Measurements from ENCODE around the gene TBC1D8.

TBC1D8 gene

DNA sequence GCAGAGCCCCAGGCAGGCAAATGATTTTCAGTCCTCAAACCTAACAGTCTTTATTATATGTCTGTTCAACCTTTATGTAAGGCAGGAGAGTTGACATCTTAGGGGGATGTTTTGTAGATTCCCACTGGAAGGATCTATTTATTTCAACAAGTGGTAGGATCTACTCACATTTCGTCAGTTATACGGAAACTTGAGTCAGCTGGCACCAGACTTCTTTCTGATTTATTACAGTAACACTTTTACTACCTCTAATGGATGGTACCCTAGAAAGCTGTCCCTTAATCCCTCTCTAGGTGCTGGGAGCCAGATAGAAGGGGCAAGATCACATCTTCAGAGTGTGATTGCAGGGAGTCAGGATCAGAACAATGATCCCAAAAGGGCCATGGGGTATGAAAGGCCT is 151.2 kb downstream of the TBC1D8 start:
- ChIA-PET CTCF (interaction anchor here (1.3 kb wide), 1 partner anchor 197 kb away, joined by 3 read pairs; no protein-coding TSS in a partner anchor), POLR2A (ENCODE audit: low non-redundant PET) (no interaction called here)
- H3K27ac ChIP-seq = no peak overlapping the region
- TF ChIP-seq, protein P1, sequence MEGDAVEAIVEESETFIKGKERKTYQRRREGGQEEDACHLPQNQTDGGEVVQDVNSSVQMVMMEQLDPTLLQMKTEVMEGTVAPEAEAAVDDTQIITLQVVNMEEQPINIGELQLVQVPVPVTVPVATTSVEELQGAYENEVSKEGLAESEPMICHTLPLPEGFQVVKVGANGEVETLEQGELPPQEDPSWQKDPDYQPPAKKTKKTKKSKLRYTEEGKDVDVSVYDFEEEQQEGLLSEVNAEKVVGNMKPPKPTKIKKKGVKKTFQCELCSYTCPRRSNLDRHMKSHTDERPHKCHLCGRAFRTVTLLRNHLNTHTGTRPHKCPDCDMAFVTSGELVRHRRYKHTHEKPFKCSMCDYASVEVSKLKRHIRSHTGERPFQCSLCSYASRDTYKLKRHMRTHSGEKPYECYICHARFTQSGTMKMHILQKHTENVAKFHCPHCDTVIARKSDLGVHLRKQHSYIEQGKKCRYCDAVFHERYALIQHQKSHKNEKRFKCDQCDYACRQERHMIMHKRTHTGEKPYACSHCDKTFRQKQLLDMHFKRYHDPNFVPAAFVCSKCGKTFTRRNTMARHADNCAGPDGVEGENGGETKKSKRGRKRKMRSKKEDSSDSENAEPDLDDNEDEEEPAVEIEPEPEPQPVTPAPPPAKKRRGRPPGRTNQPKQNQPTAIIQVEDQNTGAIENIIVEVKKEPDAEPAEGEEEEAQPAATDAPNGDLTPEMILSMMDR (conservative IDR thresholded peaks at IDR 0.05; ENCODE audit: low read depth) = no peak
- DNase-seq (ENCODE audit: low spot score) = no peak

DNA sequence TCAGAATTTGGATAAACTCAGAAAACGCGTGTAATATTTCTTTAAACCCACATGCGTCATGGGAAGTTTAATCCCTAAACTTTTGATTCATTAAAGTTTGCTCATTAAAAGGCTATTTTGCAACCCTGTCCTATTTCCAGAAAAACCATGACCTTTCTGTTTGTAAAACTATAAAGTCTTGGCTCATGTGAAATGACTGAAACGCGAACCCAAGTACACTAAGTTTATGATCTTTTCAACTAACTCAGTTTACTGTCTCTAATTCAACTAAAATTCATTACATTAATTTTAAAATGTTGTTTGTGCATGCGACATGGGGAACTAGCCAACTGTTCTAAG is 153.0 kb downstream of the TBC1D8 start:
- TF ChIP-seq, protein P1 (conservative IDR thresholded peaks at IDR 0.05; ENCODE audit: low read depth) = no peak
- POLR2A ChIA-PET (ENCODE audit: low non-redundant PET) = no interaction called here
- CTCF ChIA-PET = interaction anchor here (1.0 kb wide), 1 partner anchor 14 kb away, joined by 5 read pairs; no protein-coding TSS in a partner anchor
- DNase-seq (ENCODE audit: low spot score) = no peak
- no peak overlapping the region for H3K27ac ChIP-seq

DNA sequence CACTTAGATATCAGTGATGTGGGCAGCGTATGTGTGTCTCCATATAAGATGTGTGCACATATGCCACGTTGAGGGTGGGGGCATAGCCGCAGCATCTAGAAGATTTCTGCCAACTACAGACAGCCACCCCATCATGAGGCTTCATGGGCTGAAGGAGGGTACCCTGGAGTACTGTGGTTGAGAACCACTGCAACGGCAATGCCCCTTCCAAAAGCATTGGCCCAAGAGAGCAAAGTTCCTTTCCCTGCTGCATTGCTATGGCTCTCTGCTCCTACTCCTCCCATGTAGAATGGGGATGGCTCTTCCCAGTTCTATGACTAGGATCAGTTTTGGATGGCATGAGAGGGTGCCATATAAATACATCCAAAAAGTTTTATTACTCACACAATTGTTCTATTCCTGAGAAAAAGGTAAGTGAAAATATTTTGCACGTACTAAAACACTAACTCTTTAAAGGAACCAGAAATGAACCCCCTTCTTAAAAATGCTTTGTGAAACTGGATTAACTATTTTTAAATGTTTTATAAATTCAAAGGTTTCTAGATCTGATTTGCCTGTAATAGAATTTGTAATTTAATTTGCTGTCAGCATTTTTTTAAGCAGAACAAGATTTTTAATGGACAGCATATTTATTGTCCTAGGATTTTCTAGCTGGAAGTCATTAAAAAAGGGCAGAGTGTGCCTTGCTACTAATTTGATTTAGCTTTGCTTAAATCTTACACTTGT is 153.5 kb downstream of the TBC1D8 start:
- H3K27ac ChIP-seq = no peak overlapping the region
- TF ChIP-seq, protein P1 (conservative IDR thresholded peaks at IDR 0.05; ENCODE audit: low read depth) = no peak
- ChIA-PET POLR2A (ENCODE audit: low non-redundant PET) (no interaction called here), CTCF (no interaction called here)
- DNase-seq (ENCODE audit: low spot score) = no peak

DNA sequence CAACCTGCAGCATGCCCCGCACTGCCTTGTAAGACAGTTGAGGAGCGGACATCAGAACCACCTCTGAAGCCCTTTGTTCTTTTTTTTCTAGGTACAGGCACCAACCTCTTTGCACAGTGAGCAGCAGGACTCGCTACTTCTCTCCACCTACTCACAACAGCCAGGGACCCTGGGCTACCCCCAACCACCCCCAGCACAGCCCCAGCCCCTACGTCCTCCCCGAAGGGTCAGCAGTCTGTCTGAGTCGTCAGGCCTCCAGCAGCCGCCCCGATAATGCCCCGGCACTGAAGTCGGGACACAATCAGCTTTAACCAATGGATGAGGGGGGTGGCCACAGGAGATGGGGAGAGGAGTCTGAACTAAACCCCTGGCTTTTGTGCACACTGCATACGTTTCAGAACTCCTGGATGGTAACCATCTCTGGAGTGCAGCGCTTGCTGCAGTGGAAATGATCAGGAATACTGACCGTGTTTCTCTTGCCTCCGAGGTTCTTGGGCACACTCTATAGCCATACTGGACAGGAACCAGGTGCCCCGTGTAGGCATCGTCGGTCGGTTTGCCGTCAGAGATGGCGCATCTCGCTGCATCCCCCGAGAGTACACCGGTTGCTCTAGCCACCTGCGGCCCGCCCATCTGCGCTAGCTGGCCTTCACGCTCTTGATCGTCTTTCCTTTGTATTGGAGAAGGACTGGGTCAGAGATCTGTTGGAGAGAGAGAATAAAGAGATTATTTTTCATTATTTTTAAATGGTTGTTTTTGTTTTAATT is 155.7 kb downstream of the TBC1D8 start:
- TF ChIP-seq, protein P1 (conservative IDR thresholded peaks at IDR 0.05; ENCODE audit: low read depth) = no peak
- no peak for DNase-seq (ENCODE audit: low spot score)
- ChIA-PET CTCF (interaction anchor here (0.6 kb wide), 1 partner anchor 141 kb away, joined by 3 read pairs; no protein-coding TSS in a partner anchor), POLR2A (ENCODE audit: low non-redundant PET) (interaction anchor here (0.6 kb wide), 1 partner anchor 223 kb away, joined by 3 read pairs; no protein-coding TSS in a partner anchor)
- no peak overlapping the region for H3K27ac ChIP-seq

DNA sequence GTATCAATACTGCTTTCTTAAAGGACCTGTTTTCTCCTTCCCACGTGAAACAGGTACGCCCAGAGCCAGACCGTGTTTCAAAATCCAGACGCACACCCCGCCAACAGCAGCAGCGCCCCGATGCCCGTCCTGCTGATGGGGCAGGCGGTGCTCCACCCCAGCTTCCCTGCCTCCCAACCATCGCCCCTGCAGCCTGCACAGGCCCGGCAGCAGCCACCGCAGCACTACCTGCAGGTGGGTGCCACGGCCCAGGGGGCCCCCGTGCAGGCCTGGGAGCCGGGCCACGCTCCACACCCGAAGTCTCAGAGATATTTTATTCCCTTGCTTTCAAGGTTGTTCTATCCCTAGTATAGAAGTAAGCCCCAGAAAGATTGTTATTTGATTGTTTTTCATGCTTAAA is 157.9 kb downstream of the TBC1D8 start:
- CTCF ChIA-PET = interaction anchor here (0.5 kb wide), 1 partner anchor 287 kb away, joined by 3 read pairs; no protein-coding TSS in a partner anchor
- H3K27ac ChIP-seq = no peak overlapping the region
- TF ChIP-seq, protein P1 (conservative IDR thresholded peaks at IDR 0.05; ENCODE audit: low read depth) = no peak
- POLR2A ChIA-PET (ENCODE audit: low non-redundant PET) = no interaction called here
- no peak for DNase-seq (ENCODE audit: low spot score)

DNA sequence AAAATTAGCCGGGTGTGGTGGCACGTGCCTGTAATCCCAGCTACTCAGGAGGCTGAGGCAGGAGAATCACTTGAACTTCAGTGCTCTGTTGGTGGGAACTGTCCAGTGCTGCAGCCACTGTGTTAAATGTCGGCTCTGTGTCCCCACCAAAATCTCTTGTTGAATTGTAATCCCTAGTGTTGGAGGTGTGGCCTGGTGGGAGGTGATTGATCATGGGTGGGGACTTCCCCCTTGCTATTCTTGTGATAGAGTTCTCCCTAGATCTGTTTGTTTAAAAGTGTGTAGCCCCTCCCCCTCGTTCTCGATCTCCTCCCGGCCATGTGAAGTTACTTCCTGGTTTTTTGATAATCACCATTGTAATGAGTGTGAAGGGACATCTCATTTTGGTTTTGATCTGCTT is 158.9 kb downstream of the TBC1D8 start:
- ChIA-PET CTCF (no interaction called here), POLR2A (ENCODE audit: low non-redundant PET) (no interaction called here)
- DNase-seq (ENCODE audit: low spot score) = no peak
- TF ChIP-seq, protein P1 (conservative IDR thresholded peaks at IDR 0.05; ENCODE audit: low read depth) = no peak
- no peak overlapping the region for H3K27ac ChIP-seq
